Heart right ventricle (tissue), 16 donors: ENCODE data around the gene GRIK3. TPM values are rescaled to one million over a fixed set of nuclear protein-coding genes. Genes with fewer than 3 reads are reported as not detected.

Experiments used
- ATAC-seq, 8 donors: fragments of 200-7000 bp; cut with Tn5 transposase; one replicate each; pipeline ENCODE4 v1.9.1; 2020; ENCODE audit warnings: mild to moderate bottlenecking in 8 of 8, moderate library complexity in 8 of 8, moderate number of reproducible peaks in 1 of 8
- DNase-seq, 2 donors: peaks; one replicate each; pipeline ENCODE4 v3.0.0-alpha.2; 2020
- H3K27ac ChIP-seq, 10 donors: fragments of 200-600 bp; sonication (generic) in 2 of 10; one replicate each; pipeline versions ENCODE4 v1.5.0 to v1.8.0; 2020 to 2022; ENCODE audit warnings: mild to moderate bottlenecking in 3 of 10
- H3K27me3 ChIP-seq, 7 donors: fragments of 200-600 bp; one replicate each; pipeline ENCODE4 v1.8.0; 2021 to 2022; ENCODE audit warnings: mild to moderate bottlenecking in 2 of 7
- H3K36me3 ChIP-seq, 9 donors: fragments of 200-600 bp; sonication (generic) in 1 of 9; one replicate each; pipeline versions ENCODE4 v1.5.0 to v1.8.0; 2020 to 2022; ENCODE audit warnings: mild to moderate bottlenecking in 2 of 9
- H3K4me1 ChIP-seq, 9 donors: fragments of 200-600 bp; sonication (generic) in 1 of 9; one replicate each; pipeline versions ENCODE4 v1.5.0 to v1.8.0; 2020 to 2022; ENCODE audit warnings: mild to moderate bottlenecking in 4 of 9
- H3K4me3 ChIP-seq, 10 donors: fragments of 200-600 bp; sonication (generic) in 2 of 10; one replicate each; pipeline versions ENCODE4 v1.5.0 to v1.8.0; 2020 to 2022; ENCODE audit warnings: mild to moderate bottlenecking in 7 of 10, moderate library complexity in 2 of 10
- H3K9me3 ChIP-seq, 11 donors: fragments of 200-600 bp in 10 of 11; sonication (generic) in 2 of 11; one replicate each; pipeline versions ENCODE4 v1.5.0 to v1.8.0; 2013 to 2022; ENCODE audit warnings: mild to moderate bottlenecking in 2 of 11, control low read depth in 1 of 11, moderate library complexity in 1 of 11
- CTCF ChIP-seq, 9 donors: fragments of 200-600 bp; sonication (generic) in 2 of 9; IDR thresholded peaks; one replicate each; pipeline versions ENCODE4 v1.5.0 to v1.8.0; 2021 to 2022; ENCODE audit warnings: antibody characterized with exemption in 9 of 9, mild to moderate bottlenecking in 5 of 9, moderate library complexity in 1 of 9
- whole genome bisulfite sequencing, 2 donors: extraction: QIAGEN DNeasy Blood & Tissue Kit; methylation state at CpG; one replicate each; pipeline ENCODE4 v1.1.7; 2013; ENCODE audit warnings: inconsistent platforms in 1 of 2; 5-methylcytosine and 5-hydroxymethylcytosine counted together
- intact Hi-C, 10 donors: fragments of 100-400 bp; cut with DNase I; formaldehyde crosslinking; loops; one replicate each; pipeline versions ENCODE4 v1.11.1 to v1.14.2; 2022
- polyA plus RNA-seq, 2 donors: library from polyadenylated mRNA; stranded (reverse); fragments of 200-250 nt; gene quantifications; one replicate each; pipeline ENCODE4 v1.2.3, GENCODE V29; 2013
- total RNA-seq, 10 donors: library from RNA; stranded (reverse); fragmentation: NEBNext Ultra II Directional in 3 of 10; extraction: Animal tissue kit (Norgen Biotek cat#: 25700) in 3 of 10; gene quantifications; one replicate each; pipeline versions ENCODE4 v1.2.1 to v1.2.4, GENCODE V29; 2021 to 2023
- donor health status: Arrhythmogenic right ventricular cardiomyopathy.
- donor health status: ischemic (EF 13 %, LVEDD 7.1; RV severe dilation, severe dysfunction).
- donor health status: healthy with polysubstance abuse.
- donor health status: DM: no; HTN: yes; CAD: no.
- donor health status: DM: no; HTN: no; CAD: no.
- donor health status: ischemic (EF 25% LVEDD 6.9; RV normal size, moderate dysfunction).
- donor health status: ischemic (EF 25% LVEDD 5.7; RV mildly dilated, moderate dysfunction).
- donor health status: healthy.
- donor health status: DM: yes; HTN: yes; CAD: no.
- donor health status: Ischemic cardiomyopathy.
- donor health status: ischemic (EF 35%, LVEDD 5.7; RV mildly dilated, moderate dysfunction).
- donor health status: nonischemic (EF 11% LVEDD 7.7; RV severe dilation, severe dysfunction).
- donor health status: DM: yes; HTN: yes; CAD: no.
- donor health status: PGD.
- donor health status: ischemic (EF 29% LVEDD 5.4; RV normal size, mild dysfunction).
- donor health status: nonischemic (EF 23%, LVEDD 6.1; RV moderate dilation, normal function).

Gene GRIK3
- total and polyA plus RNA-seq, 12 donors, result 0.10 to 1.1 (median 0.27) TPM

GRCh38 chr1:36872858-36873257, 161.5 kb downstream of the GRIK3 start:
- ATAC-seq (no peak), DNase-seq (no peak)
- intact Hi-C loops, result no loop called here
- H3K27me3 ChIP-seq, result peaks cover 0 to 47% (median 15%) of the 10 kb centered on the region in 7 donors
- H3K36me3 ChIP-seq, result no peaks in the 10 kb centered on the region
- H3K4me3 ChIP-seq, result no peak overlapping the region
- H3K9me3 ChIP-seq, result no peaks in the 10 kb centered on the region
- WGBS, 2 donors, result 62 to 67% methylated on average over 3 of the region's 3 CpGs
- no peak for TF ChIP-seq CTCF (IDR thresholded peaks at IDR 0.05)
- H3K4me1 ChIP-seq, result no peaks in the 10 kb centered on the region
- H3K27ac ChIP-seq, result no peak overlapping the region

- no peaks in the 10 kb centered on the region for H3K4me1 ChIP-seq
- H3K36me3 ChIP-seq, result no peaks in the 10 kb centered on the region
- H3K27me3 ChIP-seq, result peaks cover 0 to 47% (median 16%) of the 10 kb centered on the region in 7 donors
- WGBS, 2 donors, result 86 to 88% methylated on average over 22 of the region's 22 CpGs
- ATAC-seq (no peak), DNase-seq (no peak)
- no peak for TF ChIP-seq CTCF (IDR thresholded peaks at IDR 0.05)
- no peak overlapping the region for H3K27ac ChIP-seq
- no peaks in the 10 kb centered on the region for H3K9me3 ChIP-seq
- H3K4me3 ChIP-seq, result no peak overlapping the region
- intact Hi-C loops, result no loop called here
Measured at GRCh38 chr1:36872126-36872754, 162.1 kb downstream of the GRIK3 start.

GRCh38 chr1:36871146-36871971, 163.0 kb downstream of the GRIK3 start:
- Histone ChIP-seq H3K27ac (no peak overlapping the region), H3K9me3 (no peaks in the 10 kb centered on the region), H3K4me3 (no peak overlapping the region), H3K4me1 (no peaks in the 10 kb centered on the region), H3K36me3 (no peaks in the 10 kb centered on the region), H3K27me3 (peaks cover 0 to 42% (median 12%) of the 10 kb centered on the region in 7 donors)
- TF ChIP-seq CTCF (IDR thresholded peaks at IDR 0.05), result no peak
- 38 to 41% methylated on average over 21 of the region's 21 CpGs for WGBS, 2 donors
- intact Hi-C loops, result no loop called here
- ATAC-seq (peak in 4 of 8 donors; percentile 26 to 47 (median 45)), DNase-seq (no peak)

- Histone ChIP-seq H3K4me1 (no peaks in the 10 kb centered on the region), H3K27me3 (peaks cover 0 to 36% (median 9%) of the 10 kb centered on the region in 7 donors), H3K36me3 (no peaks in the 10 kb centered on the region), H3K27ac (no peak overlapping the region), H3K9me3 (no peaks in the 10 kb centered on the region), H3K4me3 (no peak overlapping the region)
- WGBS, 2 donors, result 60% methylated on average over 5 of the region's 5 CpGs
- no peak for TF ChIP-seq CTCF (IDR thresholded peaks at IDR 0.05)
- ATAC-seq (no peak), DNase-seq (no peak)
- intact Hi-C loops, result no loop called here
Measured at GRCh38 chr1:36869826-36870225, 164.5 kb downstream of the GRIK3 start.
